Chondrocyte (in vitro differentiated cells): ENCODE data around the gene MS4A13. TPM values are rescaled to one million over a fixed set of nuclear protein-coding genes. Genes with fewer than 3 reads are reported as not detected.
"Not testable (repeated sequence)": the region's sequence is repeated elsewhere in the genome, so short reads cannot be mapped to it uniquely, and the experiment has no call there.

Experiments used
- DNase-seq: peaks from one replicate; pipeline ENCODE4 v3.0.0; 2021; ENCODE audit warnings: mixed read lengths, low spot score
- H3K27ac Mint-ChIP-seq: one replicate; pipeline ENCODE4 v1.8.0; 2021; ENCODE audit warnings: mild to moderate bottlenecking, moderate library complexity, mixed read lengths; ENCODE audit not compliant: unreplicated experiment
- H3K27me3 Mint-ChIP-seq: 2 replicates; pipeline ENCODE4 v1.8.0; 2021; ENCODE audit warnings: low read depth, mixed read lengths
- H3K36me3 Mint-ChIP-seq: 2 replicates; pipeline ENCODE4 v1.8.0; 2021; ENCODE audit warnings: low read depth, mixed read lengths
- H3K4me1 Mint-ChIP-seq: 2 replicates; pipeline ENCODE4 v1.8.0; 2021; ENCODE audit warnings: low read depth, mild to moderate bottlenecking, mixed read lengths
- H3K4me3 Mint-ChIP-seq: one replicate; pipeline ENCODE4 v1.8.0; 2021; ENCODE audit warnings: mild to moderate bottlenecking, moderate library complexity, mixed read lengths; ENCODE audit not compliant: unreplicated experiment
- H3K9me3 Mint-ChIP-seq: 2 replicates; pipeline ENCODE4 v1.8.0; 2021; ENCODE audit warnings: low read depth, mixed read lengths
- total RNA-seq: library from RNA; stranded (reverse); gene quantifications from 3 replicates; pipeline ENCODE4 v1.2.1, GENCODE V29; 2021
- TF ChIP-seq, protein P1 (sequence below): fragments of 200-600 bp; sonication (generic); IDR thresholded peaks from 2 replicates; pipeline ENCODE4 v1.5.0; 2021; ENCODE audit warnings: antibody characterized with exemption, mild to moderate bottlenecking, moderate library complexity

The MS4A13 gene
- total RNA-seq, 1 donor from 2014 or later, result not detected

DNA sequence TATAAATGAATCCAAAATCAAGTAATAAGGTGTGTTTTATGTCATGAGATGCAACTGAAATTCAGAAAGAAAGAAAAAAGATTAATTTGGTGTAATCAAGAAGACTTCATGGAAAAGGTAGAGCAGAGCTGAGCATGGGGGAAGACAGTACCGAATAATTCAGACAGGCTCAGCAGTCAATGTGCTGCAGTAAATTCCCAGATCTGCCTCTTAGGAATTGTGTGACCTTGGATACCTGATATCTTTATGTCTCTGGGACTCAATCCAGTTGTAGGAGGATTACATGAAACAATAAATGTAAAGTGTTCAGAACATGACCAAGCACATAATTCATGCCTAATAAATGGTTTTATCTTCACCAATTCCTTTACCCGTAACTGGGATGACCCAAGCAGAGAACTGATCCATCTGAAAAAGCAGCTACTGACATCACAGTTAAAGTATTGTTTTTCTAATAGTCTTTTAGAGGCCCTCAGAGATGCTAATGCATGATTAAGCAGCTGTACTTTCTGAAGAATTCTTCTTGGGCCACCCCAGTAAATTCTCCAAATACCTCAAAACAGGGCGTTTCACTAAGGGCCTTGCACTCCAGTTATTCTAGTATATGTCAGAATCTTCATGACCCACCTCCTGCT, 14.8 kb upstream of the MS4A13 start:
- DNase-seq, result no peak
- no peaks in the 10 kb centered on the region for H3K9me3 Mint-ChIP-seq
- H3K27ac Mint-ChIP-seq, result no peak overlapping the region
- TF ChIP-seq, protein P1, sequence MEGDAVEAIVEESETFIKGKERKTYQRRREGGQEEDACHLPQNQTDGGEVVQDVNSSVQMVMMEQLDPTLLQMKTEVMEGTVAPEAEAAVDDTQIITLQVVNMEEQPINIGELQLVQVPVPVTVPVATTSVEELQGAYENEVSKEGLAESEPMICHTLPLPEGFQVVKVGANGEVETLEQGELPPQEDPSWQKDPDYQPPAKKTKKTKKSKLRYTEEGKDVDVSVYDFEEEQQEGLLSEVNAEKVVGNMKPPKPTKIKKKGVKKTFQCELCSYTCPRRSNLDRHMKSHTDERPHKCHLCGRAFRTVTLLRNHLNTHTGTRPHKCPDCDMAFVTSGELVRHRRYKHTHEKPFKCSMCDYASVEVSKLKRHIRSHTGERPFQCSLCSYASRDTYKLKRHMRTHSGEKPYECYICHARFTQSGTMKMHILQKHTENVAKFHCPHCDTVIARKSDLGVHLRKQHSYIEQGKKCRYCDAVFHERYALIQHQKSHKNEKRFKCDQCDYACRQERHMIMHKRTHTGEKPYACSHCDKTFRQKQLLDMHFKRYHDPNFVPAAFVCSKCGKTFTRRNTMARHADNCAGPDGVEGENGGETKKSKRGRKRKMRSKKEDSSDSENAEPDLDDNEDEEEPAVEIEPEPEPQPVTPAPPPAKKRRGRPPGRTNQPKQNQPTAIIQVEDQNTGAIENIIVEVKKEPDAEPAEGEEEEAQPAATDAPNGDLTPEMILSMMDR, result no peak
- H3K36me3 Mint-ChIP-seq, result no peaks in the 10 kb centered on the region
- H3K27me3 Mint-ChIP-seq, result peaks cover 2% of the 10 kb centered on the region
- peaks cover 23% of the 10 kb centered on the region for H3K4me1 Mint-ChIP-seq
- H3K4me3 Mint-ChIP-seq, result no peak overlapping the region

DNA sequence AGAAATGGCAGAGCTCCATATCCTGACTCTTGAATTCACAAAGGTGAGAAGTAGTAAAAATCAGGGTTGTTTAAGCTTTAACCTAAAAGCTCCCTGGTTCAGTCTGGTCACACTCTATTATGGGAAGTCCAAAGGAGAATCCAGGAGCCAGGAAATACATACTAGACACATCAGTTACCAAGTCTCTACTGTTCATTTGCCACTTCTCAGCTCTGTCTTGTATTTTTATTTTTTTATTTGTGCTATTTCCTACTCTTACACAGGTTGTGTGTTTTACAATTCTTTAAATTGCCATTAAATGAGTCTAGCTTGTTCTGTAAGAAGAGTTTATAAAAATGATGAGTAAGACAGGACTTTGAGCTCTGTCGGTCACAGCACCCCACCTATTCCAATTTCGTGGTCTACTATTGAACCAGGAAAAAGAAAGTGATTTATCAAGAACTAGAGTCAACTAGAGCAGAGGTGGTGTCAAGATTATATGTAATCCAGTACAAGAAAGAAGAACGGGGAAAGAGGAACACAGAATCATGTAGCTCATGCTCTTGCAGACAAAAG, 12.9 kb upstream of the MS4A13 start:
- H3K36me3 Mint-ChIP-seq, result no peaks in the 10 kb centered on the region
- no peak overlapping the region for H3K27ac Mint-ChIP-seq
- H3K27me3 Mint-ChIP-seq, result peaks cover 2% of the 10 kb centered on the region
- peaks cover 23% of the 10 kb centered on the region for H3K4me1 Mint-ChIP-seq
- no peak overlapping the region for H3K4me3 Mint-ChIP-seq
- H3K9me3 Mint-ChIP-seq, result no peaks in the 10 kb centered on the region
- DNase-seq, result no peak
- TF ChIP-seq, protein P1, result no peak

DNA sequence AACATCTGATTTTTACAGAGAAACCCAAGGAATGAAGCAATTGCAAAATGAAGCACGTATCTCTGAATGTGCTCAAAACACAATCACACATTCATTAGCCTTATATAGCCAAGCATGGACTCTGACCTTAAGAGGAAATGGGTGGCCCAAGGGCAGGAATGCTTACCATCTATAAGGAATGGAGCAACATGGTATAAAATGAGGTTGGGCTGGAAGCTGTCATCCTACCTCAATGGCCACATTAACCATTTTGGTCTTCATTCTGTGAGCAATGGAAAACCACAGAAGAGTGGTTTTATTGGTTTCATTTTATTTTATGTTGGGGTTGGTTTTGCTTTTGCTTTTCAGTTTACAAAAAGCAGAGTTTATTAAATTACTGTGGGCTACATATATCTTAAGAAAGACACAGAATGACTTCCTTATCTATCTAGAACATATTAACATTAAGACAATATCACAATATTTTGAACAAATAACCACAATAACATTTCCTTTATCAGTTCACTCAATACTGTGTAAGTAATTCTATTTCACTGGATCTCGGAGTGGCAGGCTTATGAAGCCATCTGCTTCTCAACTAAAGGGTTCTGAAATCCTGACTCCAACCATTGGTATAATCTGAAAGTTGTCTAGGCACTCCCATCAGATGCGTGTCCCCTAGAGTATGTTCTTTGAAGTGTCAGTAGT, 10.8 kb upstream of the MS4A13 start:
- no peak for DNase-seq
- Mint-ChIP-seq H3K9me3 (no peaks in the 10 kb centered on the region), H3K27ac (no peak overlapping the region), H3K36me3 (no peaks in the 10 kb centered on the region), H3K4me3 (no peak overlapping the region), H3K27me3 (peaks cover 2% of the 10 kb centered on the region), H3K4me1 (peaks cover 12% of the 10 kb centered on the region)
- TF ChIP-seq, protein P1, result no peak

DNA sequence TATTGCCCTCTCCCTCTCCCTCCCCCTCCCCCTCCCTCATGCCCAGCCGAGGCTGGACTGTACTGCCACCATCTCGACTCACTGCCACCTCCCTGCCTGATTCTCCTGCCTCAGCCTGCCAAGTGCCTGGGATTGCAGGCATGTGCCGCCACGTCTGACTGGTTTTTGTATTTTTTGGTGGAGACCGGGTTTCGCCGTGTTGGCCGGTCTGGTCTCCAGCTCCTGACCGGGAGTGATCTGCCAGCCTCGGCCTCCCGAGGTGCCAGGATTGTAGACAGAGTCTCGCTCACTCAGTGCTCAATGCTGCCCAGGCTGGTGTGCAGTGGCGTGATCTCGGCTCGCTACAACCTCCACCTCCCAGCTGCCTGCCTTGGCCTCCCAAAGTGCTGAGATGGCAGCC, 5.6 kb upstream of the MS4A13 start:
- not testable (repeated sequence) for H3K9me3 Mint-ChIP-seq, H3K4me1 Mint-ChIP-seq, H3K27ac Mint-ChIP-seq, H3K36me3 Mint-ChIP-seq, H3K4me3 Mint-ChIP-seq, DNase-seq, H3K27me3 Mint-ChIP-seq

DNA sequence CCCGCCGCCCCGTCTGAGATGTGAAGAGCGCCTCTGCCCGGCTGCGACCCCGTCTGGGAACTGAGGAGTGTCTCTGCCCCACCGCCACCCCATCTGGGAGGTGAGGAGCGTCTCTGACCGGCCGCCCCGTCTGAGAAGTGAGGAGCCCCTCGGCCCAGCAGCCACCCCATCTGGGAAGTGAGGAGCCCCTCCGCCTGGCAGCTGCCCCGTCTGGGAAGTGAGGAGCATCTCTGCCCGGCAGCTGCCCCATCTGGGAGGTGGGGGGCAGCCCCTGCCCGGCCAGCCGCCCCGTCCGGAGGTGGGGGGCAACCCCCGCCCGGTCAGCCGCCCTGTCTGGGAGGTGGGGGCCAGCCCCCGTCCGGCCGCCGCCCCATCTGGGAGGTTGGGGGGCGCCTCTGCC, 5.0 kb upstream of the MS4A13 start:
- not testable (repeated sequence) for H3K27ac Mint-ChIP-seq, DNase-seq, H3K9me3 Mint-ChIP-seq, H3K4me3 Mint-ChIP-seq, H3K27me3 Mint-ChIP-seq, H3K4me1 Mint-ChIP-seq, H3K36me3 Mint-ChIP-seq

DNA sequence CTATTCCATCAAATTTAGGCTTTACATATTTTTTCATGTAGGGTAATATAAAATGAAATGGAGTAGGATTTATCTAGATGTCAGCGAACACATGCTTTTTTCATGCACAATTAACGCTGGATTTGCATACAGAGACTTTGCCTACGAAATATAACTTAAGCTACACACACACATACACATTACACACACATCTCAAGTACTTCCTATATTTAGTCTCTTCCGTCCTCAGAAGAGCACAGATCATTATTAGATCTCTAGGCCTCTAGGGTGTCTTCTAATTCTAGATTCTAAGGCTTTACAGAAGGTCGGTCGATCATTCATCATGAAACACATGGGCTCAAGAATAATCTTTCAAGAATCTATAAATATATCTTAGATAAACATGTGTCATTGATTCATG, 3.8 kb upstream of the MS4A13 start:
- Mint-ChIP-seq H3K27ac (no peak overlapping the region), H3K36me3 (no peaks in the 10 kb centered on the region), H3K9me3 (no peaks in the 10 kb centered on the region), H3K27me3 (peaks cover 3% of the 10 kb centered on the region), H3K4me1 (no peaks in the 10 kb centered on the region), H3K4me3 (no peak overlapping the region)
- no peak for DNase-seq
- TF ChIP-seq, protein P1, result no peak
